CD14-positive monocyte (primary cell): ENCODE data around the gene CNTN1. TPM values are rescaled to one million over a fixed set of nuclear protein-coding genes. Genes with fewer than 3 reads are reported as not detected.

Experiments used
- DNase-seq, 3 donors: peaks; one replicate each; pipeline ENCODE4 v3.0.0-alpha.2; 2011 to 2022
- H2AFZ ChIP-seq: 2 replicates; pipeline ENCODE4 v1.6.0; 2012; ENCODE audit warnings: mild to moderate bottlenecking, low read depth, low read length, inconsistent platforms; ENCODE audit not compliant: insufficient read depth, poor library complexity, severe bottlenecking
- H3K27ac ChIP-seq, 2 donors: 1 replicate in 1 of 2; 2 replicates in 1 of 2; pipeline ENCODE4 v1.5.1; 2012 to 2013; ENCODE audit warnings: low read length in 2 of 2, control low read depth in 1 of 2, inconsistent platforms in 1 of 2, low read depth in 1 of 2, mild to moderate bottlenecking in 1 of 2
- H3K27me3 ChIP-seq, 2 donors: one replicate each; pipeline versions ENCODE4 v1.6.0 to v1.6.1; 2011 to 2013; ENCODE audit warnings: low read length in 2 of 2; ENCODE audit not compliant: control insufficient read depth in 2 of 2, insufficient read depth in 2 of 2
- H3K36me3 ChIP-seq, 2 donors: replicated peaks in 1 of 2; 1 replicate in 1 of 2; 2 replicates in 1 of 2; pipeline versions ENCODE4 v1.5.1 to v1.6.1; 2012 to 2013; ENCODE audit warnings: low read length in 2 of 2, control low read depth in 1 of 2, inconsistent platforms in 1 of 2, mild to moderate bottlenecking in 1 of 2; ENCODE audit not compliant: insufficient read depth in 2 of 2, control insufficient read depth in 1 of 2
- H3K4me1 ChIP-seq, 2 donors: 1 replicate in 1 of 2; 2 replicates in 1 of 2; pipeline versions ENCODE4 v1.5.1 to v1.6.1; 2012 to 2013; ENCODE audit warnings: low read length in 2 of 2, control low read depth in 1 of 2, inconsistent platforms in 1 of 2, mild to moderate bottlenecking in 1 of 2, moderate library complexity in 1 of 2; ENCODE audit not compliant: insufficient read depth in 2 of 2, control insufficient read depth in 1 of 2
- H3K4me2 ChIP-seq: replicated peaks from 2 replicates; pipeline ENCODE3; 2012; ENCODE audit warnings: low read length, moderate library complexity, mild to moderate bottlenecking; ENCODE audit not compliant: poor library complexity, severe bottlenecking; ENCODE audit errors: extremely low read depth
- H3K4me3 ChIP-seq, 3 experiments: fragments of 200-600 bp in 1 of 3; sonication (generic) in 1 of 3; replicated peaks in 1 of 3; 1 replicate in 2 of 3; 2 replicates in 1 of 3; pipeline ENCODE4 v1.5.1; 2011 to 2013; ENCODE audit warnings: low read length in 3 of 3, mild to moderate bottlenecking in 3 of 3, control low read depth in 2 of 3, low read depth in 2 of 3, inconsistent platforms in 1 of 3, moderate library complexity in 1 of 3
- H3K79me2 ChIP-seq: 2 replicates; pipeline ENCODE4 v1.6.0; 2012; ENCODE audit warnings: mild to moderate bottlenecking, control low read depth, inconsistent platforms, low read length, moderate library complexity; ENCODE audit not compliant: insufficient read depth
- H3K9ac ChIP-seq: 2 replicates; pipeline ENCODE4 v1.6.0; 2017; ENCODE audit warnings: low read length, mild to moderate bottlenecking; ENCODE audit not compliant: insufficient read depth, poor library complexity, severe bottlenecking
- H3K9me3 ChIP-seq, 2 donors: replicated peaks in 1 of 2; 1 replicate in 1 of 2; 2 replicates in 1 of 2; pipeline versions ENCODE4 v1.5.1 to v1.6.1; 2012 to 2013; ENCODE audit warnings: low read length in 2 of 2, control low read depth in 1 of 2; ENCODE audit not compliant: control insufficient read depth in 1 of 2, insufficient read depth in 1 of 2
- H4K20me1 ChIP-seq: 2 replicates; pipeline ENCODE4 v1.6.0; 2012; ENCODE audit warnings: mild to moderate bottlenecking, low read length, control low read depth, moderate library complexity; ENCODE audit not compliant: insufficient read depth
- H3K27ac Mint-ChIP-seq, 7 donors: one replicate each; pipeline ENCODE4 v1.8.0; 2020; ENCODE audit warnings: mild to moderate bottlenecking in 7 of 7, mixed read lengths in 7 of 7, moderate library complexity in 6 of 7, inconsistent platforms in 2 of 7
- H3K27me3 Mint-ChIP-seq, 3 donors: one replicate each; pipeline ENCODE4 v1.8.0; 2021 to 2022; ENCODE audit warnings: low read depth in 3 of 3, mild to moderate bottlenecking in 3 of 3, mixed read lengths in 3 of 3, moderate library complexity in 3 of 3, inconsistent platforms in 1 of 3
- H3K36me3 Mint-ChIP-seq, 2 donors: one replicate each; pipeline ENCODE4 v1.8.0; 2020; ENCODE audit warnings: mixed read lengths in 2 of 2, inconsistent platforms in 1 of 2, mild to moderate bottlenecking in 1 of 2
- H3K4me1 Mint-ChIP-seq: one replicate; pipeline ENCODE4 v1.8.0; 2020; ENCODE audit warnings: mild to moderate bottlenecking, mixed read lengths
- H3K4me3 Mint-ChIP-seq, 2 donors: one replicate each; pipeline ENCODE4 v1.8.0; 2020; ENCODE audit warnings: mild to moderate bottlenecking in 2 of 2, mixed read lengths in 2 of 2, moderate library complexity in 1 of 2
- H3K9me3 Mint-ChIP-seq, 7 donors: one replicate each; pipeline ENCODE4 v1.8.0; 2020 to 2022; ENCODE audit warnings: mixed read lengths in 7 of 7, mild to moderate bottlenecking in 6 of 7, moderate library complexity in 6 of 7, inconsistent platforms in 2 of 7
- WGBS: methylation state at CpG from one replicate; pipeline ENCODE4 v1.1.5; 2013; ENCODE audit warnings: missing lambda C conversion rate; ENCODE audit not compliant: insufficient coverage; 5-methylcytosine and 5-hydroxymethylcytosine counted together
- intact Hi-C, 2 donors: fragments of 100-400 bp; cut with micrococcal nuclease; formaldehyde crosslinking; loops; one replicate each; pipeline versions ENCODE4 v1.15.0 to v1.15.1; 2023
- polyA plus RNA-seq, 3 donors: library from polyadenylated mRNA; depleted of rRNA in 1 of 3; unstranded in 2 of 3; stranded (reverse) in 1 of 3; fragments of 300-500 nt in 2 of 3; fragments of >200 nt in 1 of 3; fragmentation: Illumina TruSeq in 2 of 3; gene quantifications; 1 replicate in 2 of 3; 2 replicates in 1 of 3; pipeline ENCODE4 v1.2.3, GENCODE V29; 2012 to 2021
- TF ChIP-seq, protein P1 (sequence below): fragments of 200-600 bp; IDR thresholded peaks from one replicate; pipeline ENCODE4 v1.8.0; 2022; ENCODE audit warnings: antibody characterized with exemption, mild to moderate bottlenecking

The CNTN1 gene
- polyA plus RNA-seq, 3 donors, result not detected

- Mint-ChIP-seq H3K9me3 (peaks cover 3 to 33% (median 23%) of the 10 kb centered on the region in 7 donors), H3K27me3 (no peaks in the 10 kb centered on the region), H3K4me1 (no peaks in the 10 kb centered on the region), H3K36me3 (no peaks in the 10 kb centered on the region), H3K27ac (no peak overlapping the region), H3K4me3 (no peak overlapping the region)
- intact Hi-C loops, result no loop called here
- Histone ChIP-seq H3K9ac (no peak overlapping the region), H3K79me2 (no peaks in the 10 kb centered on the region), H4K20me1 (no peaks in the 10 kb centered on the region), H3K36me3 (no peaks in the 10 kb centered on the region), H3K4me2 (no peak overlapping the region), H2AFZ (no peak overlapping the region), H3K9me3 (peaks cover 28 to 36% of the 10 kb centered on the region in 2 donors), H3K27ac (no peak overlapping the region), H3K27me3 (no peaks in the 10 kb centered on the region), H3K4me3 (no peak overlapping the region), H3K4me1 (no peaks in the 10 kb centered on the region)
- no peak for DNase-seq
- TF ChIP-seq, protein P1, sequence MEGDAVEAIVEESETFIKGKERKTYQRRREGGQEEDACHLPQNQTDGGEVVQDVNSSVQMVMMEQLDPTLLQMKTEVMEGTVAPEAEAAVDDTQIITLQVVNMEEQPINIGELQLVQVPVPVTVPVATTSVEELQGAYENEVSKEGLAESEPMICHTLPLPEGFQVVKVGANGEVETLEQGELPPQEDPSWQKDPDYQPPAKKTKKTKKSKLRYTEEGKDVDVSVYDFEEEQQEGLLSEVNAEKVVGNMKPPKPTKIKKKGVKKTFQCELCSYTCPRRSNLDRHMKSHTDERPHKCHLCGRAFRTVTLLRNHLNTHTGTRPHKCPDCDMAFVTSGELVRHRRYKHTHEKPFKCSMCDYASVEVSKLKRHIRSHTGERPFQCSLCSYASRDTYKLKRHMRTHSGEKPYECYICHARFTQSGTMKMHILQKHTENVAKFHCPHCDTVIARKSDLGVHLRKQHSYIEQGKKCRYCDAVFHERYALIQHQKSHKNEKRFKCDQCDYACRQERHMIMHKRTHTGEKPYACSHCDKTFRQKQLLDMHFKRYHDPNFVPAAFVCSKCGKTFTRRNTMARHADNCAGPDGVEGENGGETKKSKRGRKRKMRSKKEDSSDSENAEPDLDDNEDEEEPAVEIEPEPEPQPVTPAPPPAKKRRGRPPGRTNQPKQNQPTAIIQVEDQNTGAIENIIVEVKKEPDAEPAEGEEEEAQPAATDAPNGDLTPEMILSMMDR, result no peak
- WGBS, result no CpG with 5 or more reads among the region's 1 CpG
Measured at GRCh38 chr12:41013881-41014642, 321.8 kb downstream of the CNTN1 start.

GRCh38 chr12:41014643-41015020 is 322.4 kb downstream of the CNTN1 start:
- H3K4me3 ChIP-seq, result no peak overlapping the region
- no peaks in the 10 kb centered on the region for H4K20me1 ChIP-seq
- H3K4me2 ChIP-seq, result no peak overlapping the region
- Mint-ChIP-seq H3K9me3 (peaks cover 3 to 29% (median 22%) of the 10 kb centered on the region in 7 donors), H3K27ac (no peak overlapping the region), H3K4me3 (no peak overlapping the region), H3K36me3 (no peaks in the 10 kb centered on the region), H3K27me3 (no peaks in the 10 kb centered on the region), H3K4me1 (no peaks in the 10 kb centered on the region)
- H3K27me3 ChIP-seq, result no peaks in the 10 kb centered on the region
- H3K27ac ChIP-seq, result no peak overlapping the region
- H2AFZ ChIP-seq, result no peak overlapping the region
- intact Hi-C loops, result no loop called here
- TF ChIP-seq, protein P1, result no peak
- H3K4me1 ChIP-seq, result no peaks in the 10 kb centered on the region
- H3K79me2 ChIP-seq, result no peaks in the 10 kb centered on the region
- no peak overlapping the region for H3K9ac ChIP-seq
- H3K9me3 ChIP-seq, result peaks cover 24 to 31% of the 10 kb centered on the region in 2 donors
- WGBS, result no CpG with 5 or more reads among the region's 1 CpG
- H3K36me3 ChIP-seq, result no peaks in the 10 kb centered on the region
- DNase-seq, result no peak
